GDM1 (cell line): ENCODE results near the gene SEH1L.
"Not testable (repeated sequence)": the region's sequence is repeated elsewhere in the genome, so short reads cannot be mapped to it uniquely, and the experiment has no call there.

ENCODE experiments used
- DNase-seq: peaks from one replicate; lab custom pipeline; 2025; lab: John Stamatoyannopoulos, UW

Gene SEH1L

GRCh38 chr18:12996661-12997292 is 49.0 kb downstream of the SEH1L start:
- no peak for DNase-seq

GRCh38 chr18:12997330-12997729 is 49.5 kb downstream of the SEH1L start:
- not testable (repeated sequence) for DNase-seq

GRCh38 chr18:12998332-12999060 is 50.7 kb downstream of the SEH1L start:
- no peak for DNase-seq

GRCh38 chr18:13003466-13003896 is 55.7 kb downstream of the SEH1L start:
- peak; percentile 5 for DNase-seq

- DNase-seq: peak; percentile 3
Measured at GRCh38 chr18:13004396-13004795, 56.6 kb downstream of the SEH1L start.

- no peak for DNase-seq
Measured at GRCh38 chr18:13005289-13005688, 57.5 kb downstream of the SEH1L start.

- DNase-seq: no peak
Measured at GRCh38 chr18:13006531-13007247, 58.9 kb downstream of the SEH1L start.

- DNase-seq: no peak
Measured at GRCh38 chr18:13007248-13007560, 59.4 kb downstream of the SEH1L start.

- DNase-seq: no peak
Measured at GRCh38 chr18:13011719-13012118, 63.9 kb downstream of the SEH1L start.

- no peak for DNase-seq
Measured at GRCh38 chr18:13014232-13014631, 66.4 kb downstream of the SEH1L start.

GRCh38 chr18:13014818-13015217 is 67.0 kb downstream of the SEH1L start:
- DNase-seq: no peak

GRCh38 chr18:13017247-13017875 is 69.5 kb downstream of the SEH1L start:
- DNase-seq: no peak

- no peak for DNase-seq
Measured at GRCh38 chr18:13018374-13018773, 70.6 kb downstream of the SEH1L start.

GRCh38 chr18:13019301-13019700 is 71.5 kb downstream of the SEH1L start:
- no peak for DNase-seq

GRCh38 chr18:13022644-13023043 is 74.8 kb downstream of the SEH1L start:
- DNase-seq: no peak

- DNase-seq: no peak
Measured at GRCh38 chr18:13025233-13025632, 77.4 kb downstream of the SEH1L start.

GRCh38 chr18:13026583-13027270 is 78.9 kb downstream of the SEH1L start:
- no peak for DNase-seq

- no peak for DNase-seq
Measured at GRCh38 chr18:13028869-13029268, 81.1 kb downstream of the SEH1L start.

GRCh38 chr18:13032173-13032572 is 84.4 kb downstream of the SEH1L start:
- no peak for DNase-seq

- no peak for DNase-seq
Measured at GRCh38 chr18:13035249-13035914, 87.6 kb downstream of the SEH1L start.

GRCh38 chr18:13036622-13037320 is 89.0 kb downstream of the SEH1L start:
- DNase-seq: no peak
